ENCODE results near the gene CWC27. TPM values are rescaled to one million over a fixed set of nuclear protein-coding genes. Genes with fewer than 3 reads are reported as not detected.

Gene CWC27
- total RNA-seq, 1 experiment from 2014 or later, result 32.9 TPM

DNA sequence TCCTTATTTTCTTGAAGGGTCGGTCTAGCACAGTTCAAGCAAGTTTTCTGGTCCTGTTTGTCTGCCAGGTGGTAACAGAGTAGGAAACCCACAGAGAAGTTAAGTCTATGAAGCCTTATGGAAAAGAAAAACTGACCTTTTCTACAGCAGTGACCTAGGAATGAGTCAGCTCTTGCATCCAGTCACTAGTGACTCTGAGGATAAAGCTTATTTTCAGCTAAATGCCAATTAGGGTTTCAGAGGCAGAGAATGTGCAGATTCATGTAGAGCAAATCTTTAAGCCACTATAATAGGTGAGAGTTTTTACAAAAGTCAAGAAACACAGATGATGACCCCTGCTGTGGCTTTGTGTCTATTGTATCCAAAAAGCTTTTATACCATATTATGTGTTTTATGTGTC lies 100.7 kb downstream of the CWC27 start:
- Mint-ChIP-seq H3K36me3 (ENCODE audit: insufficient read depth, unreplicated experiment) (no peaks in the 10 kb centered on the region), H3K27ac (ENCODE audit: unreplicated experiment) (no peak overlapping the region), H3K27me3 (ENCODE audit: insufficient read depth, unreplicated experiment) (no peaks in the 10 kb centered on the region), H3K4me3 (ENCODE audit: unreplicated experiment) (no peak overlapping the region), H3K9me3 (ENCODE audit: unreplicated experiment) (no peaks in the 10 kb centered on the region), H3K4me1 (ENCODE audit: low read depth, unreplicated experiment) (no peaks in the 10 kb centered on the region)
- no peak overlapping the region for H3K4me3 ChIP-seq (ENCODE audit: low read depth, low read length)
- intact Hi-C loops (cut with micrococcal nuclease; ENCODE audit: unreplicated experiment), result no loop called here
- BruUV-seq (replicated peaks), result no TSS peak
- H3K9me3 ChIP-seq, result no peaks in the 10 kb centered on the region
- DNase-seq, result no peak
- POLR2A ChIA-PET, result no interaction called here
- no peaks in the 10 kb centered on the region for H3K36me3 ChIP-seq (ENCODE audit: control insufficient read depth, insufficient read depth, low read length)
- CTCF ChIA-PET, result no interaction called here
- no peaks in the 10 kb centered on the region for H3K4me1 ChIP-seq
- TF ChIP-seq, protein P1, sequence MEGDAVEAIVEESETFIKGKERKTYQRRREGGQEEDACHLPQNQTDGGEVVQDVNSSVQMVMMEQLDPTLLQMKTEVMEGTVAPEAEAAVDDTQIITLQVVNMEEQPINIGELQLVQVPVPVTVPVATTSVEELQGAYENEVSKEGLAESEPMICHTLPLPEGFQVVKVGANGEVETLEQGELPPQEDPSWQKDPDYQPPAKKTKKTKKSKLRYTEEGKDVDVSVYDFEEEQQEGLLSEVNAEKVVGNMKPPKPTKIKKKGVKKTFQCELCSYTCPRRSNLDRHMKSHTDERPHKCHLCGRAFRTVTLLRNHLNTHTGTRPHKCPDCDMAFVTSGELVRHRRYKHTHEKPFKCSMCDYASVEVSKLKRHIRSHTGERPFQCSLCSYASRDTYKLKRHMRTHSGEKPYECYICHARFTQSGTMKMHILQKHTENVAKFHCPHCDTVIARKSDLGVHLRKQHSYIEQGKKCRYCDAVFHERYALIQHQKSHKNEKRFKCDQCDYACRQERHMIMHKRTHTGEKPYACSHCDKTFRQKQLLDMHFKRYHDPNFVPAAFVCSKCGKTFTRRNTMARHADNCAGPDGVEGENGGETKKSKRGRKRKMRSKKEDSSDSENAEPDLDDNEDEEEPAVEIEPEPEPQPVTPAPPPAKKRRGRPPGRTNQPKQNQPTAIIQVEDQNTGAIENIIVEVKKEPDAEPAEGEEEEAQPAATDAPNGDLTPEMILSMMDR (IDR thresholded peaks at IDR 0.05; ENCODE audit: insufficient read depth in 1 of 2, low read depth in 1 of 2, low read length in 1 of 2, severe bottlenecking in 1 of 2, unreplicated experiment in 1 of 2), result no peak
- H3K27me3 ChIP-seq (replicated peaks; ENCODE audit: control insufficient read depth, insufficient read depth, low read length), result no peaks in the 10 kb centered on the region

- Histone ChIP-seq H3K36me3 (ENCODE audit: control insufficient read depth, insufficient read depth, low read length) (no peaks in the 10 kb centered on the region), H3K4me1 (no peaks in the 10 kb centered on the region), H3K9me3 (no peaks in the 10 kb centered on the region), H3K27me3 (replicated peaks; ENCODE audit: control insufficient read depth, insufficient read depth, low read length) (no peaks in the 10 kb centered on the region), H3K4me3 (ENCODE audit: low read depth, low read length) (no peak overlapping the region)
- intact Hi-C loops (cut with micrococcal nuclease; ENCODE audit: unreplicated experiment), result no loop called here
- Mint-ChIP-seq H3K27ac (ENCODE audit: unreplicated experiment) (no peak overlapping the region), H3K27me3 (ENCODE audit: insufficient read depth, unreplicated experiment) (no peaks in the 10 kb centered on the region), H3K4me1 (ENCODE audit: low read depth, unreplicated experiment) (no peaks in the 10 kb centered on the region), H3K36me3 (ENCODE audit: insufficient read depth, unreplicated experiment) (no peaks in the 10 kb centered on the region), H3K9me3 (ENCODE audit: unreplicated experiment) (no peaks in the 10 kb centered on the region), H3K4me3 (ENCODE audit: unreplicated experiment) (no peak overlapping the region)
- BruUV-seq (replicated peaks), result no TSS peak
- ChIA-PET CTCF (no interaction called here), POLR2A (no interaction called here)
- TF ChIP-seq, protein P1 (IDR thresholded peaks at IDR 0.05; ENCODE audit: insufficient read depth in 1 of 2, low read depth in 1 of 2, low read length in 1 of 2, severe bottlenecking in 1 of 2, unreplicated experiment in 1 of 2), result no peak
- no peak for DNase-seq
These were observed 103.3 kb downstream of the CWC27 start for GRCh38 chr5:64872044-64872443.

DNA sequence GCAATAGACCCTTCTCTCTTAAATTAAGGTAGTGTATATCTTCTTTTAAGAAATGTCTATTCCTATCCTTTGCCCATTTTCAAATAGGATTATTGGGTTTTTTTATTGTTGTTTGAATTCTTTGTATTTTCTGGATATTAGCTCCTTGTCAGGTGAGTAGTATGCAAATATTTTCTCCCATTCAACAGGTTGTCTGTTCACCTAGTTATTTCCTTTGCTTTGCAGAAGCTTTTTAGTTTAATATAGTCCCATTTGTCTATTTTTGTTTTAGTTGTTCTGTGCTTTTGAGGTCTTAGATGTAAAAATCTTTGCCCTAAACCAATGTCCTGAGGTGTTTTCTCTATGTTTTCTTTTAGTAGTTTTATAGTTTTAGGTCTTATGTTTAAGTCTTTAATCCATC lies 104.7 kb downstream of the CWC27 start:
- intact Hi-C loops (cut with micrococcal nuclease; ENCODE audit: unreplicated experiment), result no loop called here
- Mint-ChIP-seq H3K4me3 (ENCODE audit: unreplicated experiment) (no peak overlapping the region), H3K36me3 (ENCODE audit: insufficient read depth, unreplicated experiment) (no peaks in the 10 kb centered on the region), H3K27ac (ENCODE audit: unreplicated experiment) (no peak overlapping the region), H3K4me1 (ENCODE audit: low read depth, unreplicated experiment) (no peaks in the 10 kb centered on the region), H3K27me3 (ENCODE audit: insufficient read depth, unreplicated experiment) (no peaks in the 10 kb centered on the region), H3K9me3 (ENCODE audit: unreplicated experiment) (no peaks in the 10 kb centered on the region)
- BruUV-seq (replicated peaks), result no TSS peak
- DNase-seq, result no peak
- Histone ChIP-seq H3K4me1 (no peaks in the 10 kb centered on the region), H3K27me3 (replicated peaks; ENCODE audit: control insufficient read depth, insufficient read depth, low read length) (no peaks in the 10 kb centered on the region), H3K36me3 (ENCODE audit: control insufficient read depth, insufficient read depth, low read length) (no peaks in the 10 kb centered on the region), H3K4me3 (ENCODE audit: low read depth, low read length) (no peak overlapping the region), H3K9me3 (no peaks in the 10 kb centered on the region)
- TF ChIP-seq, protein P1 (IDR thresholded peaks at IDR 0.05; ENCODE audit: insufficient read depth in 1 of 2, low read depth in 1 of 2, low read length in 1 of 2, severe bottlenecking in 1 of 2, unreplicated experiment in 1 of 2), result no peak
- POLR2A ChIA-PET, result no interaction called here
- CTCF ChIA-PET, result no interaction called here
